GM12872 (cell line): ENCODE measurements around the gene TMPRSS3.

Source experiments
- TF ChIP-seq, protein P1 (sequence below): IDR thresholded peaks from 3 replicates; pipeline ENCODE4 v1.5.1; 2011; ENCODE audit warnings: low read depth, mild to moderate bottlenecking, low read length, moderate library complexity; ENCODE audit not compliant: insufficient read depth

TMPRSS3 gene

DNA sequence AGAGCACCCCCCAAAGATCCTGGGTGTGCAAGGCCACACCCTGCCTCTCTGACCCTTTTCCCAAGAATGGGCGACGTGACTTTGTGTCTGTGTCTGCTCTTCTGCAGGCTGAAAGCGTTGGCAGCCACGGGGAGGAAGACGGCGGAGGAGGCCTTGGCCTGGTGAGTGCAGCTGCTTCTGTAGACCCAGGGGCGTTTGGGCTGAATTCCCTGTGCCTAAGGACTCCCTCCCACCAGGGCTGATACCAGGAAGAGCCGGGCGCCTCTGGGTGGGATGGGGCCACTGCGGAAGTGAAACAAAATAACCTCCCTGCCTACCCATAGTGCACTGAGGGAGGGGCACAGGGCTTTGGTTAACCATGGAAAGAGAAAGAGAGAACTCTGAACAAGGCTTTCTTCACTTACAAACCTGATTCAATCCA is 10.4 kb upstream of the TMPRSS3 start:
- TF ChIP-seq, protein P1, sequence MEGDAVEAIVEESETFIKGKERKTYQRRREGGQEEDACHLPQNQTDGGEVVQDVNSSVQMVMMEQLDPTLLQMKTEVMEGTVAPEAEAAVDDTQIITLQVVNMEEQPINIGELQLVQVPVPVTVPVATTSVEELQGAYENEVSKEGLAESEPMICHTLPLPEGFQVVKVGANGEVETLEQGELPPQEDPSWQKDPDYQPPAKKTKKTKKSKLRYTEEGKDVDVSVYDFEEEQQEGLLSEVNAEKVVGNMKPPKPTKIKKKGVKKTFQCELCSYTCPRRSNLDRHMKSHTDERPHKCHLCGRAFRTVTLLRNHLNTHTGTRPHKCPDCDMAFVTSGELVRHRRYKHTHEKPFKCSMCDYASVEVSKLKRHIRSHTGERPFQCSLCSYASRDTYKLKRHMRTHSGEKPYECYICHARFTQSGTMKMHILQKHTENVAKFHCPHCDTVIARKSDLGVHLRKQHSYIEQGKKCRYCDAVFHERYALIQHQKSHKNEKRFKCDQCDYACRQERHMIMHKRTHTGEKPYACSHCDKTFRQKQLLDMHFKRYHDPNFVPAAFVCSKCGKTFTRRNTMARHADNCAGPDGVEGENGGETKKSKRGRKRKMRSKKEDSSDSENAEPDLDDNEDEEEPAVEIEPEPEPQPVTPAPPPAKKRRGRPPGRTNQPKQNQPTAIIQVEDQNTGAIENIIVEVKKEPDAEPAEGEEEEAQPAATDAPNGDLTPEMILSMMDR: no peak

DNA sequence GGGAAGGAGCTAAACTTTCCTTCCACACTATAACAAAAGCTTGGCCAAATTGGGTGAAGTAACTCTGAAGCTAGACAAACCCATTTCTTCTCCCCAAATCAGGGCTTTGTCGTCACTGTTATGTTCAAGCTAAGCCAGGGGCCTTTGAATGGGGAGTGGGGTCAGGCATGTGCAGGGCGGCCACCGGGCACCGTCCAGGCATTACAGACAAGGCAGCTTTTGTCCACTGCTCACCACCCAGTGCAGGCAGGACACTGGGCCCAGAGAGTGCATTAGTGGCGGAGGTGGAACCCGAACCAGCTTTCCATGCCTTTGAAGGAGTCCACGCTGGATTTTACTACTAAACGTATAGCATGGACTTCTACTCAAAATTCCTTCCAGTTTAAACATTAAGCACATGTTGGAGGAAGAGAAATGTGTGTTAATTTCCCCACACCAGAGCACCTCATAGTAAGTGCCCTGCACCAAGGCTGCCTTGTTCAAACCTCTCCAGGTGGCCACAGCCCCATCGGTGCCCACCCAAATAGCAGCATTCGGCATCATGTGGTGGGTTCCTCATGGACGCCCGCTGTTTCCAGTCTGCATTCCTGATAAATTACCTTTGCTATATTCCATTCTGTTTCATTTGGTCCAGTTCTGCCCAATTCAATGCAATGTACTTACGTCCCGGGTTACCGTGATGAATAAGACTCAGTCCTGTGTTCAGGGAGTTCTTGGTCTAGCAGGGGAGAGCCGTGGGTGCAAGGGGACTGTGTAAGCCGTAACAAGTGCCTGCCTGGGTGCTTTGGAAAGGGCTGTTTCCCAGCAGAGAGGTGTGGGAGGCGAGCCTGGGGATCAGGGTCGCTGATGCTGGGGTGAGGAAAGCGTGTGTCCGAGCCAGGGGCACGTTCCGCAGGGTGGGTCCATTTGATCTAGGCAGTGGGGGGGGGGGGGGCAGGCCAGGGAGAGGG is 9.5 kb upstream of the TMPRSS3 start:
- TF ChIP-seq, protein P1: no peak

DNA sequence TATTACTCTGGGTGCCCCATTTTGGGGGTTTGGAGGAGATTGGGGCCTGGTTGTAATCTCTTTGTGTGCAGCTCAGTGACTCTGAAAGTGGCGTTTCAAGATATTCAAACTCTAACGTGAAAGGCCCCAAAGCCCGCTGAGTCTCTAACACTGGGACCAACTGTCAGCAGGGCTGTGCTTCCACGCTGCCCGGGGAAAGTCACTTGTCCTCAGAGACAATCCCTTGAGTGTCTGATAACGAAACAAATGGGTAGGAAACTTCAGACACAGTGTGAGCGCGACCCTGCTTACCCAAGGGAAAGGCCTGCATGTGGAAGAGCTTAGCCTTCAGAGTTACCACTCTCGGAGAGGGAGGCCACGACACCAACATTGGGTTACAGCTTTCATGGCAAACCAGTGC is 8.7 kb upstream of the TMPRSS3 start:
- TF ChIP-seq, protein P1: no peak

DNA sequence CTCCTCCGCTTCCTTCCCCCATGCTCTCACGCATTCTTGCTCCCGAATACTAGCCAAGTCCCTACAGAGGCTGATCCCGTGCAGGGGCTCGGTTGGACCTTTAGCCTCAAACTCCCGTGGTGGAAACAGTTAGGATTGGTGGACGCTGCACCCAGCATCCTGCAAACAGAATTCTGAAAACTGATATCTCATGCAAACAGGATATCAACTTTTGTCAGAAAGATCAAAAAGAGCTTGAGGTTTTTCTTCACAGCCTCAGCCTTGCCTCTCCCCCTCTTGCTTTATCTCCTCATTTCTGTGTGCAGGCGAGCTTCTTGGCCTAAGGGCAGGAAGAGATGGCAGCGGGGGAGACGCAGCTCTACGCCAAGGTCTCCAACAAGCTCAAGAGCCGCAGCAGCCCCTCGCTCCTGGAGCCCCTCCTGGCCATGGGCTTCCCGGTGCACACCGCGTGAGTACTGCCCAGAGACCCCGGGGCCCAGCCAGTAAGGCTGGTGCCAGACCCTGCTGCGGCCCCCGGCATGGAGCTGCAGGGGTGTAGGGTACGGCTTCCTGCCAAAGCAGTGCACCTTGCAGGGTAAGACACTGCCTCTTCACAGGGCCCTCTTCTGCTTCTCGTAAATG is 7.9 kb upstream of the TMPRSS3 start, which contains the start of gene UBASH3A:
Gene UBASH3A, plus strand, starts transcription at position 292 of the 621 bp plus-strand sequence. Its CDS starts 44 bp downstream, at position 336.
- TF ChIP-seq, protein P1: no peak

DNA sequence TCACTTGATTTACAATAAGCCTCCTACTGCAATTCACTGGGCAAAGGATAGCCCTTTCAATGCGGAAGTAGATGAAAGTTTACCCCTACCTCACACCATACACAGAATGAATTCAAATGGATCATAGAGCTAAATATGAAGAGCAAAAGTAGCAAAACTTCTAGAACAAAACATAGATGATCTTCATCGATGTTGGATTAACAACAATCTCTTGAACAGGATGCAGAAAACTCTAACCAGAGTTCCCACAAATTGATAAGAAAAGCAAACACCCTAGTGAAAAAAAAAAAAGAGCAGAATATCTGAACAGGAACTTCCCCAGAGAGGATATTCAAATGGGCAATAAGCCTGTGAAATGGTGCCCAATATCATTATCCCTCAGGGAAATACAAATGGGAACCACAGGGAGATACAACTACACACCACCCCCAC is 6.0 kb upstream of the TMPRSS3 start:
- TF ChIP-seq, protein P1: no peak

DNA sequence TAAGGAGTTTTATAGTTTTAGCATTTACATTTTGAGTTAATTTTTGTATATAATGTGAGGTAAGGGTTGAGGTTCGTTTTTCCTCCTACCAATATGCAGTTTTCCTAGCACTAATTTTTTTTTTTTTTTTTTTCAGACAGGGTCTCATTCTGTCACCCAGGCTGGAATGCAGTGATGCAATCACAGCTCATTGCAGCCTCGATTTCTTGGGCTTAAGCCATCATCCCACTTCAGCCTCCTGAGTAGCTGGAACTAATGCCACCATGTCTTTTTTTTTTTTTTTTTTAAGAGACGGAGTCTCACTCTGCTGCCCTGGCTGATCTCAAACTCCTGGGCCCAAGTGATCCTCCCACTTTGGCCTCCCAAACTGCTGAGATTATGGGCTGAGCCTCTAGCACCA is 5.3 kb upstream of the TMPRSS3 start:
- TF ChIP-seq, protein P1: no peak

DNA sequence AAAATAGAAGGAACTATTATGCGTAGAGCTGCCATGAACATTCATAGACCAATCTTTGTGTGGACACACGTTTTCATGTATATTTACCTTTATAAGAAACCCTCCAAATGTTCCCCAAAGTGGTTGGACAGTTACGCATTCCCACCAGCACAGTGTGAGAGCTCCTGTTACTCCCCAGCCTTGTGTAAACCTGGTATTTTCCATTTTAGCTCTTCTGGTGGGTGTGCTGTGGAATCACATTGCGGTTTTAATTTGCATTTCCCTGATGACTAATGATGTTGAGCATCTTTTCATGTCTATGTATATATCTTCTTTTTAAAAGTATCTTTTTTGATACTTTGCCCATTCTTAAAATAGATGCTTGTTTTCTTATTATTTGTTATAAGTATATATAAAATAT is 4.7 kb upstream of the TMPRSS3 start:
- TF ChIP-seq, protein P1: no peak
